Measurements from ENCODE around the gene DNAJB11. TPM values are rescaled to one million over a fixed set of nuclear protein-coding genes. Genes with fewer than 3 reads are reported as not detected.
A peak's percentile ranks its signal among the peaks of the same experiment; 100 is the strongest.

The DNAJB11 gene
- total RNA-seq (10 to 100 TPM; 62.7 to 65.6 TPM), polyA plus RNA-seq (48.9 TPM)

DNA sequence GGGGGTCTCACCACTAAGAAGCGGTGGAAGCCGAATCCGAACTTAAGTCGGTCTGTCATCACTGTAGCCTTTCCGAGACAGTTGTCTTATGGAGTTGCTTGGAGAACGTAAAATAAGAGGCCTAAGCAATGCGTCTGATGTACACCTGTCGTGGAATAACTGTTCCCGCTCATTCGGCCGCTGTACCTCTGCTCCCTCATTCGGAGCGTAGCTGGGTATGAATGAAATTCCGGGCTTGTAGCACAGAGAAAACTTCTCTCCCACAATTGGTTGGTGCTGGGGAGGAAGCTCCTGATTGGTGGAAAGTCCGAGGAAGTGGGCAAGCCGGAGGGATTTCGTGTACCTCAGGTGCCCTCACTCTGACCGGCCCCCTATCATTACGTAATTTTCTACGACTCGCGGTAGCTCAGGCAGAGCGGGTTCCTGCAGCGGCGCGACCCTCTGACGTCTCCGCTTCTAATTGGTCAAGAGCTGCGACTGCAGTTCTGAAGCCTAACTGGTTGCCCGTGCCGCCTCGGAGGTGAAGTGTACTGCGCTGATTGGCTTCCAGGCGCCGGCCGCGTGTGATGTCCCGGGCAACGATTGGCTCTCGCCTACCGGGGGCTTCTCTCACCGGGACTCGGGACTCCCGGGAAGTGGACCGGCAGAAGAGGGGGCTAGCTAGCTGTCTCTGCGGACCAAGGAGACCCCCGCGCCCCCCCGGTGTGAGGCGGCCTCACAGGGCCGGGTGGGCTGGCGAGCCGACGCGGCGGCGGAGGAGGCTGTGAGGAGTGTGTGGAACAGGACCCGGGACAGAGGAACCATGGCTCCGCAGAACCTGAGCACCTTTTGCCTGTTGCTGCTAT is at the start of gene DNAJB11:
Gene DNAJB11, plus strand, starts transcription at position 625 of the 845 bp plus-strand sequence. Its CDS starts 178 bp downstream, at position 803.
- Histone ChIP-seq H3K27me3 (ENCODE audit: insufficient read depth, low read length, poor library complexity, severe bottlenecking) (no peaks in the 10 kb centered on the region), H3K4me3 (ENCODE audit: low read length) (peak within 1 kb of the TSS; percentile 77), H3K27ac (ENCODE audit: low read depth, low read length) (peak within 1 kb of the TSS; percentile 98), H3K4me1 (ENCODE audit: insufficient read depth, low read length) (peaks cover 38% of the 10 kb centered on the region), H3K9me3 (ENCODE audit: low read length) (no peaks in the 10 kb centered on the region), H3K36me3 (ENCODE audit: insufficient read depth, low read length) (peaks cover 22% of the 10 kb centered on the region)
- Mint-ChIP-seq H3K9me3 (no peaks in the 10 kb centered on the region), H3K27ac (peak within 1 kb of the TSS; percentile 93 to 100 (median 98)), H3K4me3 (peak within 1 kb of the TSS; percentile 86 to 99 (median 89)), H3K36me3 (peaks cover 0 to 52% (median 8%) of the 10 kb centered on the region in 3 donors), H3K4me1 (peaks cover 56 to 75% (median 72%) of the 10 kb centered on the region in 3 donors), H3K27me3 (no peaks in the 10 kb centered on the region)
- DNase-seq = peak; percentile 98 to 99 (median 99)
- CTCF ChIA-PET = interaction anchor here (1.1 to 1.6 kb wide), 8 partner anchors 12 to 632 kb away, joined by 3 to 9 read pairs (median 4); partner anchors contain the start of genes RPL39L and TRA2B
- POLR2A ChIA-PET = interaction anchor here (0.6 to 4.3 kb wide), 8 partner anchors 14 to 633 kb away, joined by 3 to 35 read pairs (median 4); partner anchors contain the start of genes EIF4A2 and TRA2B

DNA sequence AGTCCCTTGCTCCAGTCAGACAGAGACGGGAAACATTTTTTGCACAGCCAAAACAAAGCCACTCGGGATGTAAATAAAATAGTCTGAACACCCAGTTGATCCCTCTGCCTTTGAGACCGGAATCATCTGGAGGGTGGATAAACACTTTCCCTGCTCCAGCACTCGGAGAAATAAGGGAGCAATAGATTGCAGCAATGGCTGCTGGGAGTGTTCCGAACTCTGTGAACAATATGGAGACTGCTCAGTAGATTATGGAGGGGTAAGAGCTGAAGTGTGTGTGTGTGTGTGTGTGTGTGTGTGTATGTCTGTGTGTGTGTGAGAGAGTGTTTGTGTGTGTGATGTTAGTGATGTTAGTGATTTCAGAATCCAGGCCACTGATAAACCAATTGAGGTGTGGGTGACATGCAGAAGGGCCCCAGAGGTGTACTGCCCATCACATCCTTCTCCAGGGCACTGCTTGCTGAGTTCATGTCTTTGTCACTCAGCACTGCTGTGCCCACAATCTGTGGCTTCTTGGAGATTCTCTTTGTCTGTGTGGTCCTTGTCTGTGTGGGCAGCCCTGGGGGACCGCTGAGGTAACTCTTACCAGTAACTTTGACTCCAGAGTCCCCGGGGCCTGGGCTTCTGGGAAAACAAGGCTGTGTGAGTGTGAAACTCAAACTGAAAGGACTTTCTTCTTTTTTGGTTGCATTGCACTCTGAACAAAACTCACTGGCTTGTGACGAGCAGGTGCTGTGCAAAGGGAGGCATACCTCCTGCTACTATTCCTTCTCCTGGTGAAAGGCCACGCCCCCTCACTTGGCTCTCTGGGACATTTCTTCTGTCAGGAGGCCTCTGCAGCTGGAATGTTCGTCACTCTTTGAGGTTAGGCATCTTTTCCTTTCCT is 49.3 kb upstream of the DNAJB11 start:
- no peaks in the 10 kb centered on the region for H3K27me3 Mint-ChIP-seq
- H3K4me1 Mint-ChIP-seq = peaks cover 51 to 58% (median 57%) of the 10 kb centered on the region in 3 donors
- H3K27ac Mint-ChIP-seq = peak overlapping the region in 5 of 8 donors; percentile 6 to 73 (median 48)
- no peaks in the 10 kb centered on the region for H3K36me3 ChIP-seq (ENCODE audit: insufficient read depth, low read length)
- peaks cover 45% of the 10 kb centered on the region for H3K4me1 ChIP-seq (ENCODE audit: insufficient read depth, low read length)
- ChIA-PET POLR2A (no interaction called here), CTCF (interaction anchor here (1.5 to 3.3 kb wide), 3 partner anchors 17 to 19 kb away, joined by 3 to 17 read pairs (median 7); no protein-coding TSS in a partner anchor)
- no peaks in the 10 kb centered on the region for H3K9me3 ChIP-seq (ENCODE audit: low read length)
- H3K9me3 Mint-ChIP-seq = no peaks in the 10 kb centered on the region
- peaks cover 0 to 4% (median 0%) of the 10 kb centered on the region in 3 donors for H3K36me3 Mint-ChIP-seq
- peak overlapping the region in 1 of 7 donors; percentile 2 for H3K4me3 Mint-ChIP-seq
- no peak overlapping the region for H3K27ac ChIP-seq (ENCODE audit: low read depth, low read length)
- no peak for DNase-seq
- H3K4me3 ChIP-seq (ENCODE audit: low read length) = no peak overlapping the region
- no peaks in the 10 kb centered on the region for H3K27me3 ChIP-seq (ENCODE audit: insufficient read depth, low read length, poor library complexity, severe bottlenecking)

DNA sequence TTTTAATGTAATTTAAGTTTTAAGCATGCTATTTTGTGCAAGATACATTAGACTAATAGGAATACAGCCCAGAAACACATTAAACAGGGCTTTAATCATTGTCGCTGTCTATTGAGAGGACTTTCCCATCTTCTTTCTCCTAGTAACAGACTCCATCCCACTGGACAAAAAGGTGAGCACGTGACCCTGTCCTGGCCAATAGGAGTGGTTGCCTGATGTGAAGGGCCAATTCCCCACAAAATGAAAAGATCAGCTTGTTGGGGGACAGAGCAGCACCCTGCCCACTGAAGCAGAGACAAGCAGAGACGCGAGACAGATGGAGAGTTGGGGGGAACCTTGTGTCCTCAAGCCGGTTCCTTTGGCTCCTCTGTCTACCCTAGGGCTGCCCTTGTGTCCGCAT is 47.5 kb upstream of the DNAJB11 start:
- no peaks in the 10 kb centered on the region for H3K9me3 Mint-ChIP-seq
- no peaks in the 10 kb centered on the region for H3K27me3 Mint-ChIP-seq
- peak overlapping the region in 1 of 8 donors; percentile 52 for H3K27ac Mint-ChIP-seq
- H3K4me3 ChIP-seq (ENCODE audit: low read length) = no peak overlapping the region
- H3K36me3 Mint-ChIP-seq = peaks cover 0 to 8% (median 5%) of the 10 kb centered on the region in 3 donors
- ChIA-PET POLR2A (no interaction called here), CTCF (interaction anchor here (1.5 to 2.6 kb wide), 2 partner anchors 16 to 17 kb away, joined by 3 to 7 read pairs; no protein-coding TSS in a partner anchor)
- no peak for DNase-seq
- no peak overlapping the region for H3K27ac ChIP-seq (ENCODE audit: low read depth, low read length)
- peaks cover 37 to 40% (median 39%) of the 10 kb centered on the region in 3 donors for H3K4me1 Mint-ChIP-seq
- no peaks in the 10 kb centered on the region for H3K27me3 ChIP-seq (ENCODE audit: insufficient read depth, low read length, poor library complexity, severe bottlenecking)
- H3K9me3 ChIP-seq (ENCODE audit: low read length) = no peaks in the 10 kb centered on the region
- peaks cover 27% of the 10 kb centered on the region for H3K4me1 ChIP-seq (ENCODE audit: insufficient read depth, low read length)
- no peaks in the 10 kb centered on the region for H3K36me3 ChIP-seq (ENCODE audit: insufficient read depth, low read length)
- H3K4me3 Mint-ChIP-seq = no peak overlapping the region

DNA sequence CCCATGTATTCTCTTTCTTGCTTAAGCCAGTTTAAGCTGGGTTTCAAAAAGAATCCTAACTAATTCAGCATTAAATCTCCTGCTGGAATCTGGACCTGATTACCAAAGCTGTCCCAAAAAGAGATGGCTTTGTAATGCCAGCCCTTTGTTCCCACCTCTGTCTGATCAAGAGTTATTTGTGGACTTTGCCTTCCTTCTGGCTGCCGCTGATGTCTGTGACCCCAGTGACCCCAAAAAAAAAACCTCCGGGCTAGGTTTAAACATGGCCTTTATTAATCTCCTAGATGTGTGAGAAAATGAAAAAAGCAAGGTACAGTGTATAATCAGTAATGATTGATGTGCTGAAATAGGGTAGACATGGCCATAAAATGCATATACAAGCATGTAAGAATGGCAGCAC is 47.1 kb upstream of the DNAJB11 start:
- Histone ChIP-seq H3K4me3 (ENCODE audit: low read length) (no peak overlapping the region), H3K36me3 (ENCODE audit: insufficient read depth, low read length) (no peaks in the 10 kb centered on the region), H3K4me1 (ENCODE audit: insufficient read depth, low read length) (peaks cover 23% of the 10 kb centered on the region), H3K27ac (ENCODE audit: low read depth, low read length) (no peak overlapping the region), H3K27me3 (ENCODE audit: insufficient read depth, low read length, poor library complexity, severe bottlenecking) (no peaks in the 10 kb centered on the region), H3K9me3 (ENCODE audit: low read length) (no peaks in the 10 kb centered on the region)
- CTCF ChIA-PET = interaction anchor here (2.6 kb wide), 1 partner anchor 17 kb away, joined by 7 read pairs; no protein-coding TSS in a partner anchor
- Mint-ChIP-seq H3K36me3 (peaks cover 0 to 11% (median 5%) of the 10 kb centered on the region in 3 donors), H3K9me3 (no peaks in the 10 kb centered on the region), H3K27ac (peak overlapping the region in 1 of 8 donors; percentile 58), H3K27me3 (no peaks in the 10 kb centered on the region), H3K4me1 (peaks cover 34 to 39% (median 35%) of the 10 kb centered on the region in 3 donors), H3K4me3 (no peak overlapping the region)
- POLR2A ChIA-PET = no interaction called here
- DNase-seq = no peak

DNA sequence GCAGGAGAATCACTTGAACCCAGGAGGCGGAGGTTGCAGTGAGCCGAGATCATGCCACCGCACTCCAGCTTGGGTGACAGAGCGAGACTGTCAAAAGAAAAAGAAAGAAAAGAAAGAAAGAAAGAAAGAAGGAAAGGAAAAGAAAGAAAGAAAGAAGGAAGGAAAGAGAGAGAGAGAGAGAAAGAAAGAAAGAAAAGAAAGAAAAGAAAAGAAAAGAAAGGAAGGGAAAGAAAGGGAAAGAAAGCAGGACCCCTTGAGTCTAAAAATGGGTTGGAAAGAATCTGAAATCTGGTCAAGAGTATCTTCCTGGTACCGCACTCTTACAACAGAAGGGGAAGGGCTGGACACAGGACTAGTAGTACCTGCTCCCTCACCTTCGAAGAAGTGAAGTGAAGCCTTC is 45.9 kb upstream of the DNAJB11 start:
- Mint-ChIP-seq H3K4me3 (no peak overlapping the region), H3K27me3 (no peaks in the 10 kb centered on the region), H3K36me3 (peaks cover 0 to 11% (median 7%) of the 10 kb centered on the region in 3 donors), H3K27ac (peak overlapping the region in 1 of 8 donors; percentile 39), H3K4me1 (peaks cover 27 to 36% (median 29%) of the 10 kb centered on the region in 3 donors), H3K9me3 (no peaks in the 10 kb centered on the region)
- H3K9me3 ChIP-seq (ENCODE audit: low read length) = no peaks in the 10 kb centered on the region
- H3K4me3 ChIP-seq (ENCODE audit: low read length) = no peak overlapping the region
- H3K27ac ChIP-seq (ENCODE audit: low read depth, low read length) = no peak overlapping the region
- DNase-seq = no peak
- no peaks in the 10 kb centered on the region for H3K36me3 ChIP-seq (ENCODE audit: insufficient read depth, low read length)
- H3K4me1 ChIP-seq (ENCODE audit: insufficient read depth, low read length) = peaks cover 11% of the 10 kb centered on the region
- POLR2A ChIA-PET = no interaction called here
- H3K27me3 ChIP-seq (ENCODE audit: insufficient read depth, low read length, poor library complexity, severe bottlenecking) = no peaks in the 10 kb centered on the region
- CTCF ChIA-PET = interaction anchor here (1.2 kb wide), 1 partner anchor 16 kb away, joined by 3 read pairs; no protein-coding TSS in a partner anchor

DNA sequence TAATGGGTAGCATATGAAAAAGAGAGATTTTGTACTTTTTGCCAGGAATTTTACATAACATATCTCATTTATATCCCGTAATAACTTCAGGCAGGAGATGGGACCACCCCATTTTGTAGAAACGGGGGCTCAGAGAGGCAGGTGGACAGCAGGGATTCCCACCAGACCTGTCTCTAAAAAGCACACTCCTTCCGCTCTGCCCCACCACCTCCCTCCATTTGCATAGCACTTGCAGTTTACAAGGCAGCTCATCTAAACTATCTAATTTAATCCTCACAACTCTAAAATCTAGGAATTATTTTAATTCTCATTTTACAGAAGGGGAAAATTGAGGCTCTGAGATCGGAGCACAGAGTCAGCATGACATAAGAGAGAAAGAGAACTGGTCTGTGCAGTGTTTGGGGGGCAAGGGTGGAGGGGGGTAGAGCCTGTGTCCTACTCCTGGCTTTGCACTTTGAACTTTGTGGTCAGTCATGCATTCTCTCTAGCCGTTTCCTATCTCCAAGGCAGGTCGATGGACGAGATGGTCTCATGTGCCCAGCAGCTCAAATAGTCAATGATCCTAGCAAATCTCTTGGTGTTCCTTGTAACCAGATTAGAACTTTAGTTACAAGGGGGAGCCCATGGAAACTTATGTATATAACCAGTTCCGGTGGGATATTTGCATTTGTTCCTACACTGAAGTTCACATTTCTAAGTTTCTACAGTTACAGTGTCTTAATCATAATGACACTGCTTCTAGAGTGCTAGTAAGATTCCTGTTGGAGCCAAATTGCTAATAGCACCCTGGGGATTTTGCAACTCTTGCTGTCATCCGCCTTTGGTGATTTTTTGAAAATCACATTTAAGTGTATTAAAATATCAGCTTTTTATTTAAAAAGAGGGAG is 44.9 kb upstream of the DNAJB11 start:
- Mint-ChIP-seq H3K9me3 (no peaks in the 10 kb centered on the region), H3K27ac (no peak overlapping the region), H3K4me1 (peaks cover 21 to 34% (median 24%) of the 10 kb centered on the region in 3 donors), H3K27me3 (no peaks in the 10 kb centered on the region), H3K36me3 (peaks cover 0 to 11% (median 7%) of the 10 kb centered on the region in 3 donors), H3K4me3 (no peak overlapping the region)
- H3K9me3 ChIP-seq (ENCODE audit: low read length) = no peaks in the 10 kb centered on the region
- ChIA-PET CTCF (no interaction called here), POLR2A (no interaction called here)
- peaks cover under 1% of the 10 kb centered on the region for H3K4me1 ChIP-seq (ENCODE audit: insufficient read depth, low read length)
- DNase-seq = no peak
- no peak overlapping the region for H3K4me3 ChIP-seq (ENCODE audit: low read length)
- no peaks in the 10 kb centered on the region for H3K36me3 ChIP-seq (ENCODE audit: insufficient read depth, low read length)
- no peak overlapping the region for H3K27ac ChIP-seq (ENCODE audit: low read depth, low read length)
- no peaks in the 10 kb centered on the region for H3K27me3 ChIP-seq (ENCODE audit: insufficient read depth, low read length, poor library complexity, severe bottlenecking)

DNA sequence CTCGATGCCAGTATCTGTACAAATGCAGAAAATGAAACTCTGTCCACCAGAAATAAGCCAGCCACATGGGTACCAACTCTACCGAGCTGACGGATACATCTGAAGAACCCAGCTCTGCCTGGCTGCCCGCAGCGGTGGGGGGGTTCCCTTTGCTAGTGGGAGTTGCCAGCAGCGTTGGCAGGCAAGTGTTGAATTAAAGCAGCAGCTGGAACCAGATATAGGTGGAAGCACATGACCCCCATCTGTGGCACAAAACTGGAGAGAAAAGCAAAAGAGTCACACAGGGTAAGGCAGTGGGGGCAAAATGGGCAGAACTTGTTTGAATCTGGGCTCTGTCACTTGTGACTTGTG is 44.3 kb upstream of the DNAJB11 start:
- H3K27ac ChIP-seq (ENCODE audit: low read depth, low read length) = no peak overlapping the region
- H3K4me3 Mint-ChIP-seq = no peak overlapping the region
- no peaks in the 10 kb centered on the region for H3K27me3 Mint-ChIP-seq
- no peak for DNase-seq
- no peaks in the 10 kb centered on the region for H3K27me3 ChIP-seq (ENCODE audit: insufficient read depth, low read length, poor library complexity, severe bottlenecking)
- H3K9me3 ChIP-seq (ENCODE audit: low read length) = no peaks in the 10 kb centered on the region
- H3K4me3 ChIP-seq (ENCODE audit: low read length) = no peak overlapping the region
- peak overlapping the region in 1 of 8 donors; percentile 1 for H3K27ac Mint-ChIP-seq
- POLR2A ChIA-PET = no interaction called here
- CTCF ChIA-PET = no interaction called here
- peaks cover 0 to 11% (median 7%) of the 10 kb centered on the region in 3 donors for H3K36me3 Mint-ChIP-seq
- no peaks in the 10 kb centered on the region for H3K4me1 ChIP-seq (ENCODE audit: insufficient read depth, low read length)
- H3K9me3 Mint-ChIP-seq = no peaks in the 10 kb centered on the region
- H3K4me1 Mint-ChIP-seq = peaks cover 15 to 32% (median 18%) of the 10 kb centered on the region in 3 donors
- no peaks in the 10 kb centered on the region for H3K36me3 ChIP-seq (ENCODE audit: insufficient read depth, low read length)
